Activated naive CD8-positive, alpha-beta T cell (primary cell): ENCODE measurements around the gene MBOAT1.
"Not testable (repeated sequence)": the region's sequence is repeated elsewhere in the genome, so short reads cannot be mapped to it uniquely, and the experiment has no call there.

Source experiments
- H3K27ac Mint-ChIP-seq: one replicate; pipeline ENCODE4 v1.8.0; 2021; ENCODE audit warnings: mixed read lengths
- H3K27me3 Mint-ChIP-seq: one replicate; pipeline ENCODE4 v1.8.0; 2021; ENCODE audit warnings: mixed read lengths
- H3K36me3 Mint-ChIP-seq: one replicate; pipeline ENCODE4 v1.8.0; 2021; ENCODE audit warnings: mixed read lengths
- H3K4me1 Mint-ChIP-seq: one replicate; pipeline ENCODE4 v1.8.0; 2021; ENCODE audit warnings: low read depth, mixed read lengths
- H3K4me3 Mint-ChIP-seq: one replicate; pipeline ENCODE4 v1.8.0; 2021; ENCODE audit warnings: mild to moderate bottlenecking, mixed read lengths
- H3K9me3 Mint-ChIP-seq: one replicate; pipeline ENCODE4 v1.8.0; 2021; ENCODE audit warnings: low read depth, mixed read lengths

MBOAT1 gene, protein sequence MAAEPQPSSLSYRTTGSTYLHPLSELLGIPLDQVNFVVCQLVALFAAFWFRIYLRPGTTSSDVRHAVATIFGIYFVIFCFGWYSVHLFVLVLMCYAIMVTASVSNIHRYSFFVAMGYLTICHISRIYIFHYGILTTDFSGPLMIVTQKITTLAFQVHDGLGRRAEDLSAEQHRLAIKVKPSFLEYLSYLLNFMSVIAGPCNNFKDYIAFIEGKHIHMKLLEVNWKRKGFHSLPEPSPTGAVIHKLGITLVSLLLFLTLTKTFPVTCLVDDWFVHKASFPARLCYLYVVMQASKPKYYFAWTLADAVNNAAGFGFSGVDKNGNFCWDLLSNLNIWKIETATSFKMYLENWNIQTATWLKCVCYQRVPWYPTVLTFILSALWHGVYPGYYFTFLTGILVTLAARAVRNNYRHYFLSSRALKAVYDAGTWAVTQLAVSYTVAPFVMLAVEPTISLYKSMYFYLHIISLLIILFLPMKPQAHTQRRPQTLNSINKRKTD

DNA sequence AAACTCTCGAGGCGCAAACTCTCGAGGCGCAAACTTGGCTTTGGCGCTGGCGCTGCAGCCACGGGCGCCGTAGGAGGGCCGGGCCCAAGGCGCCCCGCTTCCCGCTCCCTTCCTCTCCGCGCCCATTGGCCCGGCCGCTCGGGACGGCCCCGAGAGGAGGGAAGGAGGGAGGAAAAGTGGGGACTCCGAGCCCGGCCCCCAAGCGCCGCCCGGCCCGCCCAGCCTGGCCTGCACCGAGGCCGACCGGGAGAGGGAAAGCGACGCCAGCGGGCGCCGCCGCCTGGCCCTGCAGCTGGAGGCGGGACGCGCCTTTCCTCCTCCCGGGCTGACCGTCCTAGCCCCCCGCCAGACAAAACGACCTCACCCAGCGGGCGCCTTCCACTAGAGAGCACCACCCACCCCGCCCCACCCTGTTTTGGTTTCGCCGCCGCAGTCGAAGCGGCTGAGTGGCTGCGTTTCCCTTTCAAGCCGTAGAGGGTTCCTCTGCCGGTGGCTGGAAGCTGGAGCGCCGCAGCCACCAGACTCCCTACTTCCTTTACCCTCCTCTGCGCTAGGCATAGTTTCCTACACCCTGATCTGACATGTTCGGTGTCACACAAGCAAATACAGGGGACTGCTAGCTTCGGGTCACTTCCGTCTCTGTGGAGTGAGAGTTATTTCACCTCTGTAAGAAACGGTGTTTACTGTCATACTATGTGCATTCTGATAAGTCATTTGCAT is at the start of gene MBOAT1:
Gene MBOAT1, minus strand, starts transcription at position 78 of the 720 bp plus-strand sequence. CDS start 235 bp downstream, outside the sequence.
- no peaks in the 10 kb centered on the region for H3K36me3 Mint-ChIP-seq
- peaks cover 24% of the 10 kb centered on the region for H3K4me1 Mint-ChIP-seq
- peak within 1 kb of the TSS; percentile 77 for H3K27ac Mint-ChIP-seq
- peak within 1 kb of the TSS; percentile 92 for H3K4me3 Mint-ChIP-seq
- no peaks in the 10 kb centered on the region for H3K27me3 Mint-ChIP-seq
- no peaks in the 10 kb centered on the region for H3K9me3 Mint-ChIP-seq

DNA sequence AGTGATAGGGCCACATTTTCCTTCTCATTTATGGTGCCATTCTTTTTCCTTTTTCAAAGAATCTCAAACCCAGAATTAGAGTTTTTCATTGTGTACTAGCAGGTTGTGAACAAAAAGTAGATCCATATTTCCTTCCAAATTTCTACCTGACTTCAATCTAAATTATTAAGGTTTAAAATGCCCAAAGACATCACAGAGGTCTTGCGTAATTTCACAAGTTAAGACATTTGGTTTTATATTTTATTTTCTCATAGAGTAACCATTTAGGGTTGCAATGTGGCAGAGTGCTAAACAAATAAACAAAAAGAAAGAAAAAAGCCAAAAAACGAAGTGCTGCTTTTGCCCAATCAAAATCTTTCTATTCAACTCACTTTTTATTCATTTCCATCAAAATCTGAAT is 49.4 kb upstream of the MBOAT1 start:
- Mint-ChIP-seq H3K9me3 (no peaks in the 10 kb centered on the region), H3K36me3 (no peaks in the 10 kb centered on the region), H3K4me3 (no peak overlapping the region), H3K27ac (no peak overlapping the region), H3K4me1 (no peaks in the 10 kb centered on the region), H3K27me3 (peaks cover 7% of the 10 kb centered on the region)

DNA sequence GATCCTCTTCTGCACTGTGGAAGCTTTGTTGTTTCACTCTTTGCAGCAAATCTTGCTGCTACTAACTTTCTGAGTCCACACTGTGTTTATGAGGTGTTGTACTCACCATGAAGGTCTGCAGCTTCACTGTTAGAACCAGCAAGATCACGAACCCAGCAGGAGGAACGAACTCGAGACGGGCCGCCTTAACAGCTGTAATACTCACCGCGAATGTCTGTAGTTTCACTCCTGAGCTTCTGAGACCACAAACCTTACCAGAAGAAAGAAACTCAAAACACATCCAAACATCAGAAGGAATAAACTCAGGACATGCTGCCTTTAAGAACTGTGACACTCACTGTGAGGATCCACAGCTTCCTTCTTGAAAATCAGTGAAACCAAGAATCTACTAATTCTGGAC is 48.1 kb upstream of the MBOAT1 start:
- no peak overlapping the region for H3K27ac Mint-ChIP-seq
- no peak overlapping the region for H3K4me3 Mint-ChIP-seq
- no peaks in the 10 kb centered on the region for H3K36me3 Mint-ChIP-seq

DNA sequence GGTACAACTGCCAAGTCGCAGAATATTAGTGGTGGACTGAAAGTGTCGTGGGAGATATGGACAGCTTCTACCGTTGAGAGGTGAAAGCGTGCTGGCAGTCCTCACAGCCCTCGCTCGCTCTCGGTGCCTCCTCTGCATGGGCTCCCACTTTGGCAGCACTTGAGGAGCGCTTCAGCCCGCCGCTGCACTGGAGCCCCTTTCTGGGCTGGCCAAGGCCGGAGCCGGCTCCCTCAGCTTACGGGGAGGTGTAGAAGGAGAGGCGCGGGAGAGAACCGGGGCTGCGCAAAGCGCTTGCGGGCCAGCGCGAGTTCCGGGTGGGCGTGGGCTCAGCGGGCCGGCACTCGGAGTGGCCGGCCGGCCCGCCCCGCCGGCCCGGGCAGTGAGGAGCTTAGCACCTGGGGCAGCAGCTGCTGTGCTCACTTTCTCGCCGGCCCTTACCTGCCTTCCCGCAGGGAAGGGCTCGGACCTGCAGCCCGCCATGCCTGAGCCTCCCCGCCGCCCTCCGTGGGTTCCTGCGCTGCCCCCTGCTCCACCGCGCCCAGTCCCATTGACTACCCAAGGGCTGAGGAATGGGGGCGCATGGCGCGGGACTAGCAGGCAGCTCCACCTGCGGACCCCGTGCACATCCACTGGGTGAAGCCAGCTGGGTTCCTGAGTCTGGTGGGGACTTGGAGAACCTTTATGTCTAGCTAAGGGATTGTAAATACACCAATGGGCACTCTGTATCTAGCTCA is 47.2 kb upstream of the MBOAT1 start:
- Mint-ChIP-seq H3K4me3 (no peak overlapping the region), H3K4me1 (no peaks in the 10 kb centered on the region), H3K27ac (no peak overlapping the region), H3K36me3 (no peaks in the 10 kb centered on the region), H3K9me3 (no peaks in the 10 kb centered on the region), H3K27me3 (peaks cover 7% of the 10 kb centered on the region)

More for the DNA sequence above, 48.1 kb upstream of the MBOAT1 start:
- no peaks in the 10 kb centered on the region for H3K9me3 Mint-ChIP-seq
- no peaks in the 10 kb centered on the region for H3K4me1 Mint-ChIP-seq
- H3K27me3 Mint-ChIP-seq, result peaks cover 7% of the 10 kb centered on the region

DNA sequence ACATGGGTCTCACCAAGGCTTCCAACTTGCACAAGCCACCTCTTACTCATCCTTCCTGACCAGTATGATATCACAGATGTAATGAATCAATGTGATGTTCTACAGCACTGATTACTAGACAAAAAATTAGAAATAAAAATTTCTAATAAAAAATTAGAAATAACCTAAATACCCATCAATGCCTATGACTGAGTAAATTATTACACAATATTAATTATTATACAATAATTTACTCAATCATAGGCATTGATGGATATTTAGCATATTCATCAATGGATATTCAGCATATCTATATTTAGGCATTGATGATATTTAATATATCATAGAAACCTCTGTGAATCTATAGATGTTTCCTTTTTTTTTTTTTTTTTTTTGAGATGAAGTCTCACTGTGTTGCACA is 43.2 kb upstream of the MBOAT1 start:
- Mint-ChIP-seq H3K9me3 (no peaks in the 10 kb centered on the region), H3K4me1 (no peaks in the 10 kb centered on the region), H3K27ac (no peak overlapping the region), H3K4me3 (no peak overlapping the region), H3K36me3 (no peaks in the 10 kb centered on the region), H3K27me3 (no peaks in the 10 kb centered on the region)

DNA sequence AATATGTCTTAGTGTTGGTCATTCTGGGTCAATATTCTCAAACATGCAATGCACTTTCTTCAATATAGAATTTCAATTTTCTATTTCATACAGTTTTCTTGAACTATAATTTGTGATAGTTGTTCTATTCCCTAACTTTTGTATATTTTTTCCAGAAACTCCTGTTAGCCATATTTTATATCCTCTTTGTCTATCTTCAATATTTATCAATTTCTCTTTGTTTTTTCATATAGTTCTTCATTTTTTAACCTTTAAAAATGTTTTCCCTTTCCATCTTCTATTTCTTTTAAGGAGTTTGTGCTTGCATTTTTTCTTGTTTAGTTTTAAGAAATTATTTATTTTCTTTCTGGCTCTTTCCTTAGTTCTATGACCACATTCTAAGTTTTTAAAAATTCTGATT is 42.0 kb upstream of the MBOAT1 start:
- no peaks in the 10 kb centered on the region for H3K36me3 Mint-ChIP-seq
- H3K4me1 Mint-ChIP-seq, result no peaks in the 10 kb centered on the region
- H3K9me3 Mint-ChIP-seq, result no peaks in the 10 kb centered on the region
- no peaks in the 10 kb centered on the region for H3K27me3 Mint-ChIP-seq
- no peak overlapping the region for H3K4me3 Mint-ChIP-seq
- H3K27ac Mint-ChIP-seq, result no peak overlapping the region

DNA sequence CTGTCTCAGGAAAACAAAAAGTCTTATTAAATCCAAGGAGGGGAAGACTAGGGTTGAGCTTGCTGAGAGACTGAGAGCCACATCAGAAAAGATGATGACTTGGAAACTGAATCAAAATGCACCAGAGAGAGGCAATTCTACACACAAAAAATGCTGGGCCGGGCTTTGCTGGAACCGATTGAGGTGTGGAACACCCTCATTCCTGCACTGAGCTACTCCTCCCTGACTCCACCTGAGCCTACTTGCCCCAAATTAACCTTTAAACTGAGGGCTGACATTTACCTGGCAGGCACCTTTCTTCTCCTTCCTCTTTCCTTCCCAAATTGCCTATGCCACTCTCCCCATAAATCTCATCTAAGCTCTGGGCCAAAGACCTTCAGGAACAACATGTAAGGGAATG is 40.8 kb upstream of the MBOAT1 start:
- no peaks in the 10 kb centered on the region for H3K9me3 Mint-ChIP-seq
- no peaks in the 10 kb centered on the region for H3K4me1 Mint-ChIP-seq
- H3K27ac Mint-ChIP-seq, result no peak overlapping the region
- no peaks in the 10 kb centered on the region for H3K27me3 Mint-ChIP-seq
- H3K4me3 Mint-ChIP-seq, result no peak overlapping the region
- no peaks in the 10 kb centered on the region for H3K36me3 Mint-ChIP-seq

DNA sequence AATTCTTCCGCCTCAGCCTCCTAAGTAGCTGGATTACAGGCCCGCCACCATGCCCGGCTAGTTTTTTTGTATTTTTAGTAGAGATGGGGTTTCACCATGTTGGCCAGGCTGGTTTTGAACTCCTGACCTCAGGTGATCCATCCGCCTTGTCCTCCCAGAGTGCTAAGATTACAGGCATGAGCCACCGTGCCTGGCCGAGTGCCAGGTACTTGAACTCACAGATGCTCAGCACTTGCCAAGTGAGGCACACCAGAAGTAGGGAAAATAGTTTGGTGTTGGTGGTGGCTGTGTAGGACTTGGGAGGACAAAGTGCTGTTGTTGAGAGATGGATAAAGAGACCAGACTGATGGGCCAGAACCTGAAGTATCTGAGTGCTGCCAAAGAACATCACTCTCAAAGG is 40.0 kb upstream of the MBOAT1 start:
- Mint-ChIP-seq H3K9me3 (no peaks in the 10 kb centered on the region), H3K36me3 (no peaks in the 10 kb centered on the region), H3K4me1 (no peaks in the 10 kb centered on the region), H3K27ac (no peak overlapping the region), H3K27me3 (no peaks in the 10 kb centered on the region), H3K4me3 (no peak overlapping the region)

DNA sequence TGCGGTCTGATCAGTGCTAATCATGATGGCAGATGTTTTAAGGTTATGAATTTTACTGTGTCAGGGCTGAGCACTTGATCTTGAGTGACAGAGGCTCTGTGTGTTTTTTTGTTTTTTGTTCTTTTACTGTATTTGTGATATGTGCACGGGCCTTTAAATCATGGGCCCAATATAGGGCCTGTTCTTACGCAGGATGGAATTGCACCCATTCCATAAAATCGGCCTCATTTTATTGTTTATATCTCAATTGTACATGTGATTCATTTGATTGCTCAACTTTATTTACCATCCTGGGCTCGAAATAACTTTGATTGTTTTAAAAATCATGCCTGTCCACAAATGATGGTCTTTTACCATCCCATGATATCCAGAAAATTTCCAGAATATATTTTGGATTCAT is 39.3 kb upstream of the MBOAT1 start:
- Mint-ChIP-seq H3K4me1 (no peaks in the 10 kb centered on the region), H3K27ac (no peak overlapping the region), H3K27me3 (no peaks in the 10 kb centered on the region), H3K4me3 (no peak overlapping the region), H3K36me3 (no peaks in the 10 kb centered on the region), H3K9me3 (no peaks in the 10 kb centered on the region)

DNA sequence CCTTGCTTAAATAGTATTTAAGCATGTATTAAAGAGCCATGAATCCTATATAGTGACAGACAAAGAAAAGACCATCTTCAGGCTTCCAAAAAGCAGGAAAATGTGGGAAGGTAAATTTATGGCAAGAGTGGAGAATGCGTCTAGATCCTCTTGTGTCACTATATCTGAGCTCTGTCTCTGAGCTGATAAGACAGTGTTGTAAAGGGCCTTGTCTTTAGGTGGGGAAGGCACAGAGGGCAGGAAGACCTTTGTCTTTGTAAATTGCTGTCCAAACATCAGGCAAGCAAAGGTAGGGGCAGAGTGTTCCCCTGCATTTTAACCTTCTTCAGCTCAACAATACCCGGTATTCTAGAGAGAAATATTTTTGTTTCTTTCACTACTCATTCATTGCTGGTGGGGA is 33.9 kb upstream of the MBOAT1 start:
- Mint-ChIP-seq H3K27ac (no peak overlapping the region), H3K9me3 (no peaks in the 10 kb centered on the region), H3K4me3 (no peak overlapping the region), H3K4me1 (no peaks in the 10 kb centered on the region), H3K27me3 (no peaks in the 10 kb centered on the region), H3K36me3 (no peaks in the 10 kb centered on the region)

DNA sequence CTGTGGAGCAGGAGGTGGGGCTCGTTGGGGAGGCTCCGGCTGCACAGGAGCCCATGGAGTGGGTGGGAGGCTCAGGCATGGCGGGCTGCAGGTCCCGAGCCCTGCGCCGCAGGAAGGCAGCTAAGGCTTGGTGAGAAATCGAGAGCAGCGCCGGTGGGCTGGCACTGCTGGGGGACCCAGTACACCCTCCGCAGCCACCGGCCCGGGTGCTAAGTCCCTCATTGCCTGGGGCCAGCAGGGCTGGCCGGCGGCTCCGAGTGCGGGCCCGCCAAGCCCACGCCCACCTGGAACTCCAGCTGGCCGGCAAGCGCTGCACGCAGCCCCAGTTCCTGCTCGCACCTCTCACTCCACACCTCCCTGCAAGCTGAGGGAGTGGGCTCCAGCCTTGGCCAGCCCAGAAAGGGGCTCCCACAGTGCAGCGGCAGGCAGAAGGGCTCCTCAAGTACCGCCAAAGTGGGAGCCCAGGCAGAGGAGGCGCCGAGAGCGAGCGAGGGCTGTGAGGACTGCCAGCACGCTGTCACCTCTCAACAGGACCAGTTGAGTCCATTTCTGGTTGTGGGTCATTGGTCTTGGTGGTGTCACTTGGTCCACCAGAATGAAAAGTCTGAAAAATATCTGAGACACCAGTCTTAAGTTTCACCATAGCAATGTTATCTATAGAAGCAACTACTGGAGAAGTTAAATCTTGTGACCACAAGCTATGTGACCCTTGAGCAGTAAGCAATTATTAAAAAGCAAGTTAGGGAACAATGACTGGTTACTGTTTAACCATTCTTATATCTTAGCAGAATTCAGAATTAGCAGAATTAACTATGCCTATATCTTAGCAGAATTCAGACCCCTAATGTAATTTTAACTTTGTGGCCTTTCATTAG is 32.8 kb upstream of the MBOAT1 start:
- not testable (repeated sequence) for H3K9me3 Mint-ChIP-seq, H3K27ac Mint-ChIP-seq, H3K27me3 Mint-ChIP-seq, H3K36me3 Mint-ChIP-seq, H3K4me1 Mint-ChIP-seq, H3K4me3 Mint-ChIP-seq

DNA sequence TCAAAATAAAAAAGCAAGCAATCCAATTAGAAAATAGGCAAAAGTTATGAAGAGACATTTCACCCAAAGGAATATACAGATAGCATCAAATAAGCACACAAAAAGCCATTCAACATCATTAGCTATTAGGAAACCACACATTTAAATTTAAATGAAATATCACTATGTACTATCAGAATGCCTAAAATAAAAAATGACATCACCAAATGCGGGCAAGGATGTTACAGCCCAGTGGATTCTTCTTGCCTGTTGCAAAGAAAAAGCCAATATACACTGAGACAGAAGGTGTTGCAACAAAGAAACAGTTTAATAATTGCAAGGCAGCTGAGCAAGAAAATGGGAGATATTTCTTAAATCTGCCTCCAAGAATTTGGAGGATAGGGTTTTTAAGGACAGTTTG is 31.0 kb upstream of the MBOAT1 start:
- Mint-ChIP-seq H3K36me3 (no peaks in the 10 kb centered on the region), H3K27ac (no peak overlapping the region), H3K4me3 (no peak overlapping the region), H3K27me3 (no peaks in the 10 kb centered on the region), H3K9me3 (no peaks in the 10 kb centered on the region), H3K4me1 (no peaks in the 10 kb centered on the region)

DNA sequence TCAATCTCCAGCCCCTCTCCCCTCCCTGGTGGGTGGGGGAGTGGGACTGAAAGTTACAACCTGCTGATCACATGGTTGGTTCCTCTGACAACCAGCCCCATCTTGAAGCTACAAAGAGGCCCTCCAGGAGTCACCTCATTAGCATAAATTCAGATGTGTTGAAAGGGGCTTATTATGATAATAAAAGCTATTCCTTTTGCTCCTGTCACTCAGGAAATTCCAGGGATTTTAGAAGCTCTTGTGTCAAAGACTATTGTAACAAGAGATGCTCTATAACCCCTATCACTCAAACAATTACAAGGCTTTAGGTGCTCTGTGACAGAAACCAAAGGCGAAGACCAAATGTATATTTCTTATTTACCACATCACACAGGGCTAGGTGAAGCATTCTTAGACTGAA is 30.1 kb upstream of the MBOAT1 start:
- Mint-ChIP-seq H3K9me3 (no peaks in the 10 kb centered on the region), H3K36me3 (no peaks in the 10 kb centered on the region), H3K4me3 (no peak overlapping the region), H3K4me1 (peaks cover 4% of the 10 kb centered on the region), H3K27ac (no peak overlapping the region), H3K27me3 (no peaks in the 10 kb centered on the region)

DNA sequence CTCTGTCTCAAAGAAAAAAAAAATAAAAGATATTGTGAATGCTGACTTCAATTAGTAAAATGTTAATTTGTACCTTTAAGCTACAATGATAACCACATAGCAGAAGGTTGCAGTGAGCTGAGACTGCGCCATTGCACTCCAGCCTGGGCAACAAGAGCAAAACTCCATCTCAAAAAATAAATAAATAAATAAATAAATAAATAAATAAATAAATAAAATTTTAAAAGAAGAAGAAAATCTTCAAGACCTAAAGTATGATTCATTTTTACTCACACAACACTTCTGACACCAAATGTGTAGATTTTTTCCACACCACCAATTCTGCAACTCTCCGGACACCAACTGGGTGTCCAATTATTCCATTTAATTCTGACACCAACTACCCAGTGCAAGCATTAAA is 28.8 kb upstream of the MBOAT1 start:
- H3K36me3 Mint-ChIP-seq, result no peaks in the 10 kb centered on the region
- H3K27ac Mint-ChIP-seq, result no peak overlapping the region
- peaks cover 4% of the 10 kb centered on the region for H3K4me1 Mint-ChIP-seq
- no peaks in the 10 kb centered on the region for H3K27me3 Mint-ChIP-seq
- no peaks in the 10 kb centered on the region for H3K9me3 Mint-ChIP-seq
- no peak overlapping the region for H3K4me3 Mint-ChIP-seq
